ENCODE data around the gene HSPB8.
"Not testable (repeated sequence)": the region's sequence is repeated elsewhere in the genome, so short reads cannot be mapped to it uniquely, and the experiment has no call there.

Gene HSPB8

GRCh38 chr12:119211884-119212283 is 33.2 kb downstream of the HSPB8 start:
- H3K36me3 ChIP-seq (ENCODE audit: insufficient read depth, low read length), result no peaks in the 10 kb centered on the region
- H3K4me2 ChIP-seq (ENCODE audit: low read length), result no peak overlapping the region
- no peaks in the 10 kb centered on the region for H3K27me3 ChIP-seq (ENCODE audit: control insufficient read depth, insufficient read depth, low read length)
- H3K9ac ChIP-seq (ENCODE audit: low read depth, low read length), result no peak overlapping the region
- H3K9me3 ChIP-seq (replicated peaks; ENCODE audit: low read length), result no peaks in the 10 kb centered on the region
- no peak overlapping the region for H3K4me3 ChIP-seq (ENCODE audit: low read length)
- H3K4me1 ChIP-seq (ENCODE audit: control insufficient read depth, insufficient read depth, low read length), result no peaks in the 10 kb centered on the region

DNA sequence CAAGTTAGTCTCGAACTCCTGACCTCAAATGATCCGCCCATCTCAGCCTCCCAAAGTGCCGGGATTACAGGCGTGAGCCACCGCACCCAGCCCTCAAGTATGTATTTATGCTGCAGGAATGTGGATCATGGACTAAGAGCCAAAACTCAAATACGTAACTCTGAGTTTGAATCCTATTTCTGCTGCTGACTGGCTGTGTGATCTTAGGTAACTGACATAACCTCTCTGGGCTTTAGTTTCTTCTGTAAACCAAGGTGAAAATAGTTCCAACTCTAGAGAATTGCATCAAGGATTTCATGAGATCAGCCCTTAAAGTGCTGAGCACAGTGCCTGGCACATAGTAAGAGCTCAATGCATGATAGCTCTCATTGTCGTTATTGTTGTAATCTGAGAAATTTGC is 37.4 kb downstream of the HSPB8 start:
- Histone ChIP-seq H3K9me3 (replicated peaks; ENCODE audit: low read length) (no peaks in the 10 kb centered on the region), H3K27me3 (ENCODE audit: control insufficient read depth, insufficient read depth, low read length) (no peaks in the 10 kb centered on the region)

GRCh38 chr12:119218875-119219274 is 40.1 kb downstream of the HSPB8 start:
- H3K4me3 ChIP-seq (ENCODE audit: low read length); H3K9ac ChIP-seq (ENCODE audit: low read depth, low read length); H3K9me3 ChIP-seq (replicated peaks; ENCODE audit: low read length); H3K4me2 ChIP-seq (ENCODE audit: low read length); H3K4me1 ChIP-seq (ENCODE audit: control insufficient read depth, insufficient read depth, low read length); H3K36me3 ChIP-seq (ENCODE audit: insufficient read depth, low read length); H3K27me3 ChIP-seq (ENCODE audit: control insufficient read depth, insufficient read depth, low read length): not testable (repeated sequence)

More for the DNA sequence above, 37.4 kb downstream of the HSPB8 start:
- Histone ChIP-seq H3K4me3 (ENCODE audit: low read length) (no peak overlapping the region), H3K36me3 (ENCODE audit: insufficient read depth, low read length) (no peaks in the 10 kb centered on the region), H3K9ac (ENCODE audit: low read depth, low read length) (no peak overlapping the region), H3K4me2 (ENCODE audit: low read length) (no peak overlapping the region), H3K4me1 (ENCODE audit: control insufficient read depth, insufficient read depth, low read length) (no peaks in the 10 kb centered on the region)

- Histone ChIP-seq H3K27me3 (ENCODE audit: control insufficient read depth, insufficient read depth, low read length) (no peaks in the 10 kb centered on the region), H3K9ac (ENCODE audit: low read depth, low read length) (no peak overlapping the region), H3K36me3 (ENCODE audit: insufficient read depth, low read length) (no peaks in the 10 kb centered on the region), H3K4me2 (ENCODE audit: low read length) (no peak overlapping the region), H3K4me1 (ENCODE audit: control insufficient read depth, insufficient read depth, low read length) (no peaks in the 10 kb centered on the region), H3K4me3 (ENCODE audit: low read length) (no peak overlapping the region), H3K9me3 (replicated peaks; ENCODE audit: low read length) (no peaks in the 10 kb centered on the region)
Measured at GRCh38 chr12:119222222-119222951, 43.7 kb downstream of the HSPB8 start.

DNA sequence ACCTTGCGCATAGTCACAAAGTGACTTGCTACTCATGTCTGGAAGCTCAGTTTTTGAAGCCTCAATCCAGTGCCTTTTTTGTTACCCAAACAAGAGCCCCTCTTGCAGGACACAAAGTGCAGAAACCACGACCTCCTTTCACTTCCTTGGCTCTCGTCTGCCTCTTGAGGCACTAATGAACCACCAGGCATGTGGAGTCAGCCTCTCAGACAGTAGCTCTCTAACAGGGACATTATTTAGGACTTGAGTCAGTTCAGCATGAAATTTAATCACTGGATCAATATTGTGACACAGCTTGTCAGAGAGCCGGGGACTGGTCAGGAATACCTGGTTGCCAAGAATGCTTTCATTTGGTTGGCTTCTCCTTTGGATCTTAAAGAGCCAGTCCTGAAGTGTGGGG is 46.7 kb downstream of the HSPB8 start:
- H3K9me3 ChIP-seq (replicated peaks; ENCODE audit: low read length), result no peaks in the 10 kb centered on the region
- no peak overlapping the region for H3K4me3 ChIP-seq (ENCODE audit: low read length)
- H3K4me2 ChIP-seq (ENCODE audit: low read length), result no peak overlapping the region
- H3K9ac ChIP-seq (ENCODE audit: low read depth, low read length), result no peak overlapping the region
- no peaks in the 10 kb centered on the region for H3K36me3 ChIP-seq (ENCODE audit: insufficient read depth, low read length)
- no peaks in the 10 kb centered on the region for H3K27me3 ChIP-seq (ENCODE audit: control insufficient read depth, insufficient read depth, low read length)
- H3K4me1 ChIP-seq (ENCODE audit: control insufficient read depth, insufficient read depth, low read length), result no peaks in the 10 kb centered on the region

DNA sequence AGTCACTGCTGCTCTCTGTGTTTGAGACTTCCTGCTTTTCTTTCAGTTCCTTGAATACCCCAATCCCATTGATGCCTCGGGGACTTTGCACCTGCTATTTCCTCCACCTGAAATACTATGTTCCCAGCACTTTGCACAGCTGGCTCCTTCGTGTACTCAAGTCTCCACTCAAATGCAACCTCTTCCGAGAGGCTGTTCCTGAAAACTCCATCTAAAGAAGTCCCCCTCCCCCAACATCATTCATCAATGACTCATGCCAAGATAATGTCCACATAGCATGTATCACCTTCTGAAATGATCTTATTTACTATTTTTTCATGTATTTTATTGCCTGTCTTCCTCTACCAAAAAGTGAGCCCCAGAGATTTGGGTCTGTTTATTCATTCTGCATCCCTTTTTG is 48.6 kb downstream of the HSPB8 start:
- no peaks in the 10 kb centered on the region for H3K4me1 ChIP-seq (ENCODE audit: control insufficient read depth, insufficient read depth, low read length)
- no peaks in the 10 kb centered on the region for H3K36me3 ChIP-seq (ENCODE audit: insufficient read depth, low read length)
- no peaks in the 10 kb centered on the region for H3K27me3 ChIP-seq (ENCODE audit: control insufficient read depth, insufficient read depth, low read length)
- no peak overlapping the region for H3K9ac ChIP-seq (ENCODE audit: low read depth, low read length)
- H3K9me3 ChIP-seq (replicated peaks; ENCODE audit: low read length), result no peaks in the 10 kb centered on the region
- no peak overlapping the region for H3K4me3 ChIP-seq (ENCODE audit: low read length)
- H3K4me2 ChIP-seq (ENCODE audit: low read length), result no peak overlapping the region

- no peaks in the 10 kb centered on the region for H3K9me3 ChIP-seq (replicated peaks; ENCODE audit: low read length)
- no peak overlapping the region for H3K4me2 ChIP-seq (ENCODE audit: low read length)
- no peaks in the 10 kb centered on the region for H3K27me3 ChIP-seq (ENCODE audit: control insufficient read depth, insufficient read depth, low read length)
- no peaks in the 10 kb centered on the region for H3K4me1 ChIP-seq (ENCODE audit: control insufficient read depth, insufficient read depth, low read length)
- no peak overlapping the region for H3K9ac ChIP-seq (ENCODE audit: low read depth, low read length)
- no peaks in the 10 kb centered on the region for H3K36me3 ChIP-seq (ENCODE audit: insufficient read depth, low read length)
- no peak overlapping the region for H3K4me3 ChIP-seq (ENCODE audit: low read length)
Measured at GRCh38 chr12:119229205-119229604, 50.5 kb downstream of the HSPB8 start.

DNA sequence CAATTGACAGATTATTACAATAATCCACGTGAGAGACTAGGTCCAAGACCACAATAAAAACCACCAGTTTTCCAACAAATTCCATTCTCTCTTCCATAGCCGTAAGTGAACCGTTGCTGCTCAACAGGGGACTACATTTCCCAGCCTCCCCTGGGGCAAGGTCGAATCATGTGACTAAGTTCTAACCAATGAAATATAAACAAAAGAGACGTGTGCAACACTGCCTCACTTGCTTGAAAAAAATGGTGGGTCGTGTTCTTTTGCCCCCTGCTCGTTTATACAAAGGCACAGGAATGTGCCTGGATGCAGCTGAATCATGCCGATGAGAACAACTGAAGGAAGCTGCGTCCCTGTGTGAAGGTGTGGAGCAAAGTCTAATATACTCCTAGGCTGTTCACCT is 51.1 kb downstream of the HSPB8 start:
- Histone ChIP-seq H3K36me3 (ENCODE audit: insufficient read depth, low read length) (no peaks in the 10 kb centered on the region), H3K9ac (ENCODE audit: low read depth, low read length) (no peak overlapping the region), H3K4me3 (ENCODE audit: low read length) (peak overlapping the region; percentile 49), H3K4me1 (ENCODE audit: control insufficient read depth, insufficient read depth, low read length) (no peaks in the 10 kb centered on the region), H3K27me3 (ENCODE audit: control insufficient read depth, insufficient read depth, low read length) (no peaks in the 10 kb centered on the region), H3K9me3 (replicated peaks; ENCODE audit: low read length) (no peaks in the 10 kb centered on the region), H3K4me2 (ENCODE audit: low read length) (peak overlapping the region; percentile 48)

DNA sequence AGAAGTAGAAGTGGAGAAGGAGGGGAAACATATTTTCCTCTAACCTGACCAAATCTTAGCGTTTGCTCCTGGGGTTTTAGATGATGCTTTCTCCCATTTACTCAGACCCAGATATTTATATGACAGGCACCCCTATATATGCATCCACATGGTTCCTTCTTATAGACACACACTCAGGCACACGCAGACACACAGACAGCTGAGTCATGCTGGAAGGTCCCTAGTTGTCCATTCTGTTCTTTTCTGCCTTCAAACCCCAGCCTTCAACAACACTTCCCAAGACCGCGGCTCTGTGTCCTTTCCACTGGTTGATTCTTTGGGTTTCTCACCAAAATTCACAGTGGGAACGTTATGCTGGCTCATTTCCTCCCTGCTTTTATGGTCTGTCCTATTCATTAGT is 52.1 kb downstream of the HSPB8 start:
- H3K9me3 ChIP-seq (replicated peaks; ENCODE audit: low read length), result no peaks in the 10 kb centered on the region
- no peaks in the 10 kb centered on the region for H3K27me3 ChIP-seq (ENCODE audit: control insufficient read depth, insufficient read depth, low read length)
- no peaks in the 10 kb centered on the region for H3K36me3 ChIP-seq (ENCODE audit: insufficient read depth, low read length)
- H3K9ac ChIP-seq (ENCODE audit: low read depth, low read length), result no peak overlapping the region
- no peak overlapping the region for H3K4me3 ChIP-seq (ENCODE audit: low read length)
- no peaks in the 10 kb centered on the region for H3K4me1 ChIP-seq (ENCODE audit: control insufficient read depth, insufficient read depth, low read length)
- H3K4me2 ChIP-seq (ENCODE audit: low read length), result no peak overlapping the region

DNA sequence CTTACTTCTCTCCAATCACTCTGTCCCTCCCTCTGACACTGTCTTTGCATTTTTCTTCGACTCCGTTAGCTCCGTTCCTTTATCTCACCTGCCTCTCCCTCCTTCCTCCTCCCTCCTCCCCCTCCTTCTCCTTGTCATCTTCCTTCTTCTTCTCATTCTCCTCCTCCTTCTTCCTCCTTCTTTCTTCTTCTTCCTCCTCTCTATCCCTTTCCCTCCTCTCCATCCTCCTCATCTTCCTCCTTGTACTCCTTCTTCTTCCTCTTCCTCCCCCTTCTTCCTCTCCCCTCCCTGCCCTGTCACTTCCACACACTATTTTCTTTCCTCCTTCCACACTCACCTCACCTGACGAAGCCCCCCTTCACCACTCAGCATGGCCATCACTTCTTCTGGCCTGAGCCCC is 53.0 kb downstream of the HSPB8 start:
- H3K36me3 ChIP-seq (ENCODE audit: insufficient read depth, low read length), result no peaks in the 10 kb centered on the region
- H3K4me2 ChIP-seq (ENCODE audit: low read length), result no peak overlapping the region
- H3K9me3 ChIP-seq (replicated peaks; ENCODE audit: low read length), result no peaks in the 10 kb centered on the region
- H3K4me3 ChIP-seq (ENCODE audit: low read length), result no peak overlapping the region
- H3K9ac ChIP-seq (ENCODE audit: low read depth, low read length), result no peak overlapping the region
- no peaks in the 10 kb centered on the region for H3K27me3 ChIP-seq (ENCODE audit: control insufficient read depth, insufficient read depth, low read length)
- no peaks in the 10 kb centered on the region for H3K4me1 ChIP-seq (ENCODE audit: control insufficient read depth, insufficient read depth, low read length)

- Histone ChIP-seq H3K4me1 (ENCODE audit: control insufficient read depth, insufficient read depth, low read length) (no peaks in the 10 kb centered on the region), H3K9ac (ENCODE audit: low read depth, low read length) (no peak overlapping the region), H3K27me3 (ENCODE audit: control insufficient read depth, insufficient read depth, low read length) (no peaks in the 10 kb centered on the region), H3K9me3 (replicated peaks; ENCODE audit: low read length) (no peaks in the 10 kb centered on the region), H3K36me3 (ENCODE audit: insufficient read depth, low read length) (no peaks in the 10 kb centered on the region), H3K4me3 (ENCODE audit: low read length) (no peak overlapping the region), H3K4me2 (ENCODE audit: low read length) (no peak overlapping the region)
Measured at GRCh38 chr12:119235197-119235751, 56.5 kb downstream of the HSPB8 start.

DNA sequence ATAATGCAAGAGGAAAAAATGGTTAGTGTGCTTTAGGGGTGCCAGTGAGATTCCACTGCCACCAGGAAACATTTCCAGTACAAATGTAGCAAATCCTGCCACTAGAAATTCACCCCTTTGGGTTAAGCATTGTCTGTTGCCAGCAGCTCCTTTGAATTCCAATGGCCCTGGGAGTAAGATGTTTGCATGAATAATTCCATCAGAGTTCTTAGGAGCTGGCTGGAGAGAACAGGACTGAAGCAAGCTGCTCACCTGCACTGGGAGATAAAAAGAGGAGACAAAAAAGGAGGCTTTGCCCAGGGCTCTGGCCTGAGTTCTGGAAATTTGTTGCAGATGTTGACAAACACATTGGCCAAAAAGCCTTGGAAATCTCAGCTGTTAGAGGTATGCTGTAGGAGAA is 57.6 kb downstream of the HSPB8 start:
- no peak overlapping the region for H3K4me3 ChIP-seq (ENCODE audit: low read length)
- no peak overlapping the region for H3K4me2 ChIP-seq (ENCODE audit: low read length)
- no peaks in the 10 kb centered on the region for H3K4me1 ChIP-seq (ENCODE audit: control insufficient read depth, insufficient read depth, low read length)
- no peaks in the 10 kb centered on the region for H3K9me3 ChIP-seq (replicated peaks; ENCODE audit: low read length)
- H3K27me3 ChIP-seq (ENCODE audit: control insufficient read depth, insufficient read depth, low read length), result no peaks in the 10 kb centered on the region
- H3K9ac ChIP-seq (ENCODE audit: low read depth, low read length), result no peak overlapping the region
- no peaks in the 10 kb centered on the region for H3K36me3 ChIP-seq (ENCODE audit: insufficient read depth, low read length)

Measured in skeletal muscle satellite cell (primary cell).